K562 (cell line): Measurements from ENCODE around the gene UFL1. TPM values are rescaled to one million over a fixed set of nuclear protein-coding genes. Genes with fewer than 3 reads are reported as not detected.
A peak's percentile ranks its signal among the peaks of the same experiment; 100 is the strongest.

Experiments
- ARID1B ChIP-seq: fragments of 450-650 bp; IDR thresholded peaks from 2 replicates; pipeline ENCODE4 v1.6.1; 2016; ENCODE audit warnings: antibody characterized with exemption, mild to moderate bottlenecking, inconsistent platforms
- BRD9 ChIP-seq: fragments of 450-650 bp; IDR thresholded peaks from 2 replicates; pipeline ENCODE4 v1.6.1; 2018; ENCODE audit warnings: low read depth; ENCODE audit not compliant: partially characterized antibody
- E2F3 ChIP-seq: fragments of 250-450 bp; sonication (Bioruptor Pico); IDR thresholded peaks from 2 replicates; pipeline ENCODE4 v1.4.0; 2020; ENCODE audit warnings: mild to moderate bottlenecking
- ETS1 ChIP-seq: conservative IDR thresholded peaks from 2 replicates; pipeline ENCODE4 v1.6.1; 2011; ENCODE audit warnings: low read depth, mild to moderate bottlenecking, low read length; ENCODE audit not compliant: control insufficient read depth
- FOXP1 ChIP-seq: sonication (generic); formaldehyde crosslinking; IDR thresholded peaks from 2 replicates; pipeline ENCODE4 v1.8.0; 2022; ENCODE audit warnings: mild to moderate bottlenecking, missing genetic modification reagents
- JUND ChIP-seq, 2 experiments: IDR thresholded peaks; 2 replicates in 1 of 2; 3 replicates in 1 of 2; pipeline ENCODE4 v1.6.1; 2011; ENCODE audit warnings: borderline replicate concordance in 2 of 2, low read depth in 2 of 2, low read length in 2 of 2, improper control_type of control experiment in 1 of 2, missing biosample characterization in 1 of 2, missing genetic modification characterization in 1 of 2, missing genetic modification reagents in 1 of 2
- MEF2A ChIP-seq: IDR thresholded peaks from 2 replicates; pipeline ENCODE4 v1.6.1; 2011; ENCODE audit warnings: low read depth, mild to moderate bottlenecking, low read length, moderate library complexity; ENCODE audit not compliant: control insufficient read depth
- MIER1 ChIP-seq: fragments of 450-650 bp; IDR thresholded peaks from 2 replicates; pipeline ENCODE4 v1.6.1; 2016; ENCODE audit warnings: antibody characterized with exemption, mild to moderate bottlenecking, low read depth
- MYBL2 ChIP-seq, 2 experiments: fragments of 450-650 bp in 1 of 2; sonication (generic) in 1 of 2; formaldehyde crosslinking in 1 of 2; IDR thresholded peaks; 2 replicates each; pipeline versions ENCODE4 v1.6.1 to v1.8.1; 2017 to 2022; ENCODE audit warnings: borderline replicate concordance in 1 of 2, inconsistent platforms in 1 of 2, low read depth in 1 of 2, mild to moderate bottlenecking in 1 of 2, missing genetic modification reagents in 1 of 2, moderate library complexity in 1 of 2
- NEUROD1 ChIP-seq: fragments of 150-350 bp; IDR thresholded peaks from 2 replicates; pipeline ENCODE4 v1.6.1; 2014; ENCODE audit warnings: borderline replicate concordance, low read length, low read depth; ENCODE audit not compliant: partially characterized antibody
- SOX6 ChIP-seq: fragments of 450-650 bp; IDR thresholded peaks from 2 replicates; pipeline ENCODE4 v1.6.1; 2014; ENCODE audit warnings: mild to moderate bottlenecking
- SP1 ChIP-seq: sonication (generic); formaldehyde crosslinking; IDR thresholded peaks from 2 replicates; pipeline ENCODE4 v1.8.1; 2022; ENCODE audit warnings: mild to moderate bottlenecking, missing genetic modification reagents
- TBL1XR1 ChIP-seq, 2 experiments: IDR thresholded peaks; 2 replicates each; pipeline ENCODE4 v1.6.1; 2012; ENCODE audit warnings: improper control_type of control experiment in 2 of 2, low read length in 2 of 2, mild to moderate bottlenecking in 1 of 2
- ZNF124 ChIP-seq: sonication (generic); formaldehyde crosslinking; IDR thresholded peaks from 2 replicates; pipeline ENCODE4 v1.8.1; 2022; ENCODE audit warnings: missing genetic modification reagents
- ZNF133 ChIP-seq: fragments of 250-450 bp; sonication (Bioruptor Pico); IDR thresholded peaks from 2 replicates; pipeline ENCODE4 v1.4.0; 2020; ENCODE audit warnings: mild to moderate bottlenecking
- ZNF24 ChIP-seq: fragments of 450-650 bp; IDR thresholded peaks from 2 replicates; pipeline ENCODE4 v1.6.1; 2016
- ZNF436 ChIP-seq: fragments of 250-450, 450-650 bp; sonication (Bioruptor Pico); formaldehyde crosslinking; IDR thresholded peaks from 2 replicates; pipeline ENCODE4 v1.7.0; 2020; ENCODE audit warnings: mild to moderate bottlenecking
- polyA plus RNA-seq, 8 experiments: library from polyadenylated mRNA; depleted of rRNA in 4 of 8; stranded (reverse) in 5 of 8; unstranded in 3 of 8; fragments of >200 nt; fragmentation: Nextera tagmentation in 2 of 8; fragmentation: Illumina TruSeq in 1 of 8; extraction: Ambion mirVana in 2 of 8; extraction: Trizol in 1 of 8; gene quantifications; 2 replicates each; pipeline versions ENCODE4 v1.2.1 to v1.2.3, GENCODE V29; 2011 to 2014; ENCODE audit warnings: inconsistent platforms in 1 of 8, missing spikeins in 1 of 8
- total RNA-seq, 7 experiments: library from RNA; depleted of rRNA in 6 of 7; stranded (reverse); fragments of >200 nt in 6 of 7; fragmentation: Illumina TruSeq in 2 of 7; extraction: Trizol in 2 of 7; gene quantifications; 2 replicates each; pipeline versions ENCODE4 v1.2.1 to v1.2.3, GENCODE V29; 2011 to 2021; ENCODE audit warnings: low replicate concordance in 1 of 7
- TF ChIP-seq, protein P1 (sequence below): sonication (generic); formaldehyde crosslinking; IDR thresholded peaks from 2 replicates; pipeline ENCODE4 v1.8.1; 2022; ENCODE audit warnings: missing genetic modification reagents
- TF ChIP-seq, protein P2 (sequence below), 2 experiments: fragments of 450-650 bp; IDR thresholded peaks; 2 replicates each; pipeline ENCODE4 v1.6.1; 2016
- TF ChIP-seq, protein P3 (sequence below): fragments of 150-350 bp; conservative IDR thresholded peaks from 2 replicates; pipeline ENCODE4 v1.6.1; 2014; ENCODE audit warnings: low read length

Gene UFL1
- total and polyA plus RNA-seq, 9 of the 15 experiments (the other 6 are each of a cell fraction or from before 2014, with no cell fraction given), result 10.9 to 23.1 (median 18.3) TPM

DNA sequence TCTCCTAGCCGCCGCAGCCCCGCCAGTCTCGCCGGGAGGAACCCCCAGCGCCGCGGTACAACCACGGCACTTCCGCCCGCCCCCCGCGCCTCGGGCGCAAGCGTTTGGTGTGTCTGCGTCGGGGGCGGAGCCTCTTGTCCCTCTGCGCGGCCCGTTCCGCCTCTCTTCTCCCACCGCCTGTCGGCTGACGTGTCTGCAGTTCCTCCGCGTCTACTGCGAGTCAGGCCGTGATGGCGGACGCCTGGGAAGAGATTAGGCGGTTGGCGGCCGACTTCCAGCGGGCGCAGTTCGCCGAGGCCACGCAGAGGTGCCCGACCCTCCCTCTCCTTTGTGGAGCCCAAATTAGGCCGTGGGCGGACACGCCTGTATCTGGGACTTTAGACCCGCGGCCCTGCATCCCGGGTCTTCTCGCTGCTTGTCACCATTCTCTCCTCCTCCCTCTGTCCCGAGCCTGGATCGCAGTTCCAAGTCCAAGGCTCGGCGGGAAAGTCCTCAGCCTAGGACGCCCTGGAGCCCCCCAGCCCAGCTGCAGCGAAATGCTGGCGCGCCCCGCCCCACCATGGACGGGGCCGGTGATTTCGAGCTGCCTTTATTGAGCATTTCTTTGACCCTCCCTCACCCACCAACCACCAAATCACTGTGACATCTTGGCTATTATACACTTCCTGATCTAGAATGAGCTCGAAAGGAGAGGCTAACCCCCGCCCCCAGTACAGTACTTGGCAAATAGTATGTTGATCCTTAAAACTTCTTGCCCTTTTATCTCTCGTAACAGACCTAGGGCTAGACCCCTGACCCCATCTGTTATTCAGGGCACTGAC, at the start of gene UFL1 (continued):
- TF ChIP-seq, protein P1, sequence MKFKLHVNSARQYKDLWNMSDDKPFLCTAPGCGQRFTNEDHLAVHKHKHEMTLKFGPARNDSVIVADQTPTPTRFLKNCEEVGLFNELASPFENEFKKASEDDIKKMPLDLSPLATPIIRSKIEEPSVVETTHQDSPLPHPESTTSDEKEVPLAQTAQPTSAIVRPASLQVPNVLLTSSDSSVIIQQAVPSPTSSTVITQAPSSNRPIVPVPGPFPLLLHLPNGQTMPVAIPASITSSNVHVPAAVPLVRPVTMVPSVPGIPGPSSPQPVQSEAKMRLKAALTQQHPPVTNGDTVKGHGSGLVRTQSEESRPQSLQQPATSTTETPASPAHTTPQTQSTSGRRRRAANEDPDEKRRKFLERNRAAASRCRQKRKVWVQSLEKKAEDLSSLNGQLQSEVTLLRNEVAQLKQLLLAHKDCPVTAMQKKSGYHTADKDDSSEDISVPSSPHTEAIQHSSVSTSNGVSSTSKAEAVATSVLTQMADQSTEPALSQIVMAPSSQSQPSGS (CRISPR knock-in tag), result no peak
- TF ChIP-seq, protein P2, sequence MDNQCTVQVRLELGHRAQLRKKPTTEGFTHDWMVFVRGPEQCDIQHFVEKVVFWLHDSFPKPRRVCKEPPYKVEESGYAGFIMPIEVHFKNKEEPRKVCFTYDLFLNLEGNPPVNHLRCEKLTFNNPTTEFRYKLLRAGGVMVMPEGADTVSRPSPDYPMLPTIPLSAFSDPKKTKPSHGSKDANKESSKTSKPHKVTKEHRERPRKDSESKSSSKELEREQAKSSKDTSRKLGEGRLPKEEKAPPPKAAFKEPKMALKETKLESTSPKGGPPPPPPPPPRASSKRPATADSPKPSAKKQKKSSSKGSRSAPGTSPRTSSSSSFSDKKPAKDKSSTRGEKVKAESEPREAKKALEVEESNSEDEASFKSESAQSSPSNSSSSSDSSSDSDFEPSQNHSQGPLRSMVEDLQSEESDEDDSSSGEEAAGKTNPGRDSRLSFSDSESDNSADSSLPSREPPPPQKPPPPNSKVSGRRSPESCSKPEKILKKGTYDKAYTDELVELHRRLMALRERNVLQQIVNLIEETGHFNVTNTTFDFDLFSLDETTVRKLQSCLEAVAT (IDR thresholded peaks at IDR 0.05), result peak in 1 of 2 experiments; percentile 31; a peak in 1 of 4 replicates
- TF ChIP-seq SOX6 (peak; percentile 65), MYBL2 (IDR thresholded peaks at IDR 0.05; ENCODE audit: low read depth) (no peak), MYBL2 (CRISPR knock-in tag; IDR thresholded peaks at IDR 0.05; ENCODE audit: borderline replicate concordance) (no peak), MEF2A (no peak), MIER1 (0 out of 2 replicates have a peak, but pooled peaks have one; percentile 22), TBL1XR1 (IDR thresholded peaks at IDR 0.05; ENCODE audit: low read length in 2 of 2) (peak in 1 of 2 experiments; percentile 25; a peak in 1 of 4 replicates), SP1 (CRISPR knock-in tag) (peak; percentile 54), ZNF24 (peak; percentile 76), E2F3 (CRISPR knock-in tag) (0 out of 2 replicates have a peak, but pooled peaks have one; percentile 16), ARID1B (peak; percentile 55), JUND (IDR thresholded peaks at IDR 0.05; ENCODE audit: borderline replicate concordance, low read depth, low read length) (peak; percentile 51; the same call in 1 of the 2 replicates), JUND (tag; IDR thresholded peaks at IDR 0.05; ENCODE audit: borderline replicate concordance, low read depth, low read length) (no peak; the same call in 2 of the 3 replicates), BRD9 (peak; percentile 53), ZNF124 (CRISPR knock-in tag) (no peak), ZNF436 (CRISPR knock-in tag) (peak; percentile 55; the same call in 1 of the 2 replicates), FOXP1 (peak; percentile 95), NEUROD1 (peak; percentile 47), ETS1 (peak; percentile 46; the same call in 1 of the 2 replicates), ZNF133 (0 out of 2 replicates have a peak, but pooled peaks have one; percentile 9)
- TF ChIP-seq, protein P3, sequence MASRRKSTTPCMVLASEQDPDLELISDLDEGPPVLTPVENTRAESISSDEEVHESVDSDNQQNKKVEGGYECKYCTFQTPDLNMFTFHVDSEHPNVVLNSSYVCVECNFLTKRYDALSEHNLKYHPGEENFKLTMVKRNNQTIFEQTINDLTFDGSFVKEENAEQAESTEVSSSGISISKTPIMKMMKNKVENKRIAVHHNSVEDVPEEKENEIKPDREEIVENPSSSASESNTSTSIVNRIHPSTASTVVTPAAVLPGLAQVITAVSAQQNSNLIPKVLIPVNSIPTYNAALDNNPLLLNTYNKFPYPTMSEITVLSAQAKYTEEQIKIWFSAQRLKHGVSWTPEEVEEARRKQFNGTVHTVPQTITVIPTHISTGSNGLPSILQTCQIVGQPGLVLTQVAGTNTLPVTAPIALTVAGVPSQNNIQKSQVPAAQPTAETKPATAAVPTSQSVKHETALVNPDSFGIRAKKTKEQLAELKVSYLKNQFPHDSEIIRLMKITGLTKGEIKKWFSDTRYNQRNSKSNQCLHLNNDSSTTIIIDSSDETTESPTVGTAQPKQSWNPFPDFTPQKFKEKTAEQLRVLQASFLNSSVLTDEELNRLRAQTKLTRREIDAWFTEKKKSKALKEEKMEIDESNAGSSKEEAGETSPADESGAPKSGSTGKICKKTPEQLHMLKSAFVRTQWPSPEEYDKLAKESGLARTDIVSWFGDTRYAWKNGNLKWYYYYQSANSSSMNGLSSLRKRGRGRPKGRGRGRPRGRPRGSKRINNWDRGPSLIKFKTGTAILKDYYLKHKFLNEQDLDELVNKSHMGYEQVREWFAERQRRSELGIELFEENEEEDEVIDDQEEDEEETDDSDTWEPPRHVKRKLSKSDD, result 0 out of 2 replicates have a peak, but pooled peaks have one; percentile 55
